SK-N-MC (cell line): ENCODE results near the gene SSBP2.
"Not testable (repeated sequence)": the region's sequence is repeated elsewhere in the genome, so short reads cannot be mapped to it uniquely, and the experiment has no call there.

Experiments used
- DNase-seq: peaks from one replicate; pipeline ENCODE4 v3.0.0-alpha.2; 2011; ENCODE audit warnings: low read depth, low spot score
- H3K27ac ChIP-seq: fragments of 200-600 bp; sonication (generic); 2 replicates; pipeline ENCODE4 v1.5.1; 2016; ENCODE audit warnings: mixed run types
- H3K36me3 ChIP-seq: fragments of 200-600 bp; sonication (generic); 2 replicates; pipeline ENCODE4 v1.6.1; 2017; ENCODE audit warnings: antibody characterized with exemption, low read length, mixed read lengths; ENCODE audit not compliant: insufficient read depth
- H3K4me3 ChIP-seq: fragments of 200-600 bp; sonication (generic); 2 replicates; pipeline ENCODE4 v1.5.1; 2016
- H3K9ac ChIP-seq: fragments of 200-600 bp; sonication (generic); 2 replicates; pipeline ENCODE4 v1.8.0; 2017; ENCODE audit warnings: mixed run types, mixed read lengths; ENCODE audit not compliant: insufficient read length
- H3K9me3 ChIP-seq: fragments of 200-600 bp; sonication (generic); 2 replicates; pipeline ENCODE4 v1.6.1; 2017; ENCODE audit warnings: low read depth, mild to moderate bottlenecking, antibody characterized with exemption, low read length, moderate library complexity, mixed read lengths
- EZH2 ChIP-seq: fragments of 200-600 bp; sonication (generic); IDR thresholded peaks from one replicate; pipeline ENCODE4 v1.6.1; 2017; ENCODE audit warnings: antibody characterized with exemption
- FOXP2 ChIP-seq: optimal IDR thresholded peaks from 2 replicates; pipeline ENCODE3; 2011; ENCODE audit warnings: mild to moderate bottlenecking, moderate library complexity; ENCODE audit not compliant: insufficient read depth; ENCODE audit errors: extremely low read length, control extremely low read depth
- POLR2AphosphoS5 ChIP-seq: IDR thresholded peaks from 2 replicates; pipeline ENCODE4 v1.6.1; 2012; ENCODE audit warnings: mild to moderate bottlenecking, low read depth, low read length, borderline replicate concordance

The SSBP2 gene

DNA sequence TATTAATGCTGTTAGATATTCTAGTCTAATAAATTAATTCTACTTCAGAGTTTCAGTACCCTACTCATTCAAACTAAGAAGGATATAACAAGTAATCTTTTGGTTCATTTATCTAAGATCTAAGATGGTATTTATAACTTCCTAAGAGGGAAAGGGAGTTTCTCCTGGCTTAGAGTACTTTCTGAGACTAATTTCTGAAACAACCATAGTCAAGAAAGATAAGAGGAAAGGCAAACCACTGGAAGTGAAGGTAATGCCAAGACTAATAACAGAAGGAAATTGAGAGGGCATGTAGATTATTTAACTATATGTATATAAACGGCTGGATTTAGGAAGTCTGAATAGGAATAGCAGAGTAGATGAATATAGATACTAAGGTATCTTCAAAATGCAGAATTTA is 244.5 kb downstream of the SSBP2 start:
- TF ChIP-seq FOXP2 (no peak), POLR2AphosphoS5 (no peak), EZH2 (no peak)
- no peak overlapping the region for H3K4me3 ChIP-seq
- DNase-seq, result no peak
- no peaks in the 10 kb centered on the region for H3K9me3 ChIP-seq
- H3K9ac ChIP-seq, result peak overlapping the region; percentile 26
- no peaks in the 10 kb centered on the region for H3K36me3 ChIP-seq
- no peak overlapping the region for H3K27ac ChIP-seq

DNA sequence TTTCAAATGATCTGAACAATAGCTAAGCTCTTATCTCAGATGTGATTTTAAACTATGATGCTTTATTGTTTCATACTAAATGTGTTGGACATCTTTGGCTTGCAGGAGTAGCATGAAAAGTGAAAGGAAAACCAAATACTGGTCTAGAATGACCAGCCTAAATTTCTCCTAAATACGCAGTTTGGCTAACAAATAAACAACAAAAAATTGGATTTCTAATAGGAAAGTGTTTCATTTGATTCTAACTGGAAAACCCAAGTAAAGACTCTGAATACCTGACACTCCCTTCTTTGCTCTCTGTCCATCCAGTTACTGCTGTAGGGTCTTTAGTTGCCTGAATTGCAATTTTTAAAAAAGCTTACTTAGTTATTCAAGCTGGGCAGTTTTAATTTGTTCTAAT is 245.2 kb downstream of the SSBP2 start:
- DNase-seq, result no peak
- H3K27ac ChIP-seq, result no peak overlapping the region
- H3K9ac ChIP-seq, result no peak overlapping the region
- TF ChIP-seq POLR2AphosphoS5 (no peak), FOXP2 (no peak), EZH2 (no peak)
- H3K9me3 ChIP-seq, result no peaks in the 10 kb centered on the region
- H3K4me3 ChIP-seq, result no peak overlapping the region
- no peaks in the 10 kb centered on the region for H3K36me3 ChIP-seq

DNA sequence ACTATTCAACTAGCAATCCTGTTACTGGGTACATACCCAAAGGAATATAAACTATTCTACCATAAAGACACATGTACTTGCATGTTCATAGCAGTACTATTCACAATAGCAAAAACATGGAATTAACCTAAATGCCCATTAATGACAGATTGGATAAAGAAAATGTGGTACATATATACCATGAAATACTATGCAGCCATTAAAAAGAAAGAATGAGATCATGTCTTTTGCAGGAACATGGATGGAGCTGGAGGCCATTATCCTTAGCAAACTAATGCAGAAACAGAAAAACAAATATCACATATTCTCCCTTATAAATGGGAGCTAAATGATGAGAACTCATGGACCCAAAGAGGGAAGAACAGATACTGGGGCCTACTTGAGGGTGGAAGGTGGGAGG is 247.3 kb downstream of the SSBP2 start:
- not testable (repeated sequence) for H3K27ac ChIP-seq, H3K4me3 ChIP-seq, H3K9ac ChIP-seq, H3K9me3 ChIP-seq, DNase-seq, H3K36me3 ChIP-seq

DNA sequence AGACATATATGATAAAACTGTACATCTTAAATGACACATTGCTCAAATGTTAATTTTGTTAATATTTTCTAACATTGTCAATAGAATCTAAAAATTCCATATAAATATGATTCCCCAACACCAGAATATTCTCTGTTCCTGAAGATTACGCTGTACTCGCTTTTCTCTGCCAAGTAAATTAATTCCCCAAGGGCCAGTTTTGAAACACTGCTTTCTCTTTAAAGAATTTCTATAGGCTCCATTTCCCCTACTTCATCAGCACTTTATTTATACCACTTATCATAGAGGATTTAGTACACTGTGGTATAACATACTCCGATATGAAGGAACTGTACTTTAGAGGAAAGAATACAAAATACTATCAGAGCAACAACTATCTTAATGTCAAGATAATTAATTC is 255.6 kb downstream of the SSBP2 start:
- H3K9me3 ChIP-seq, result no peaks in the 10 kb centered on the region
- no peak for TF ChIP-seq FOXP2
- TF ChIP-seq EZH2, result no peak
- TF ChIP-seq POLR2AphosphoS5, result no peak
- H3K27ac ChIP-seq, result 0 out of 2 replicates have a peak overlapping the region, but pooled peaks have one; percentile 9
- H3K36me3 ChIP-seq, result no peaks in the 10 kb centered on the region
- peak; percentile 66 for DNase-seq
- H3K9ac ChIP-seq, result no peak overlapping the region
- H3K4me3 ChIP-seq, result no peak overlapping the region

DNA sequence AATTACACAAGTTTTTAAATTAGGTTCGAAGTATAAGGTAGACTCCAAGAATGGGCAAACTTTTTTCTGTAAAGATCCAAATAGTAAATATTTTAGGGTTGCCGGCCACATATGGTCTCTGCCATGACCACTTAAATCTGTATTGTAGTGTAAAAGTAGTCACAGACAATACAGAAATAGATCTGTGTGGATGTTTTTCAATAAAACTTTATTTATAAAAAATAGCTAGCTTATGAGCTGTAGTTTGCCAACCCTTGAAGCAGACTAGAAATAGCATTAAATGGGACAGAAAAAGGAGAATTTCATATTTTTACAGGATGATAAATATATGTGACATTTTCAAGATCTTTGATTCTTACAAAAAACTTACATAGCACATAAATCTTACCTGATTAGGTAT is 262.0 kb downstream of the SSBP2 start:
- no peak for DNase-seq
- no peak for TF ChIP-seq POLR2AphosphoS5
- TF ChIP-seq FOXP2, result no peak
- TF ChIP-seq EZH2, result no peak
- H3K9me3 ChIP-seq, result no peaks in the 10 kb centered on the region
- no peak overlapping the region for H3K27ac ChIP-seq
- no peaks in the 10 kb centered on the region for H3K36me3 ChIP-seq
- no peak overlapping the region for H3K9ac ChIP-seq
- no peak overlapping the region for H3K4me3 ChIP-seq

DNA sequence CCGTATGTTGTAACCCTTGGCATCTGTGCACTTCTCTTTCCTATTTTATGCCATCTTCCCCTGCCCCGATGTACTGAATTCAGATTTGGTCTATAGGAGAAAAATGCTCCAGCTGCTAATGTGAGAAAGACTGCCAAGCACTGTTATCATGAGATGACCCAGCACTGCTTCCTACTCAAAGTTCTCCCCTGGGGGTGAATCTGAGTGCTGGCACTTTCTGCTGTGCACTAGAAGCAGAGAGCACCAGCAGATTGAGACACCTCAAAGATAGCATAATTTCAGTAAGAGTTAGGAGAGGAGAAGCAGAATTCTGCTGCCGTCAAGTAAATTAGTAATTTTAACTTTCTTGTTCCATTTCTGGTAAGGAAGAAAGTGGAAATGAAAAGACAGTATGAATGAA is 264.2 kb downstream of the SSBP2 start:
- no peak overlapping the region for H3K27ac ChIP-seq
- H3K4me3 ChIP-seq, result no peak overlapping the region
- H3K36me3 ChIP-seq, result no peaks in the 10 kb centered on the region
- no peak for DNase-seq
- TF ChIP-seq POLR2AphosphoS5 (no peak), FOXP2 (no peak), EZH2 (no peak)
- H3K9me3 ChIP-seq, result no peaks in the 10 kb centered on the region
- H3K9ac ChIP-seq, result no peak overlapping the region

DNA sequence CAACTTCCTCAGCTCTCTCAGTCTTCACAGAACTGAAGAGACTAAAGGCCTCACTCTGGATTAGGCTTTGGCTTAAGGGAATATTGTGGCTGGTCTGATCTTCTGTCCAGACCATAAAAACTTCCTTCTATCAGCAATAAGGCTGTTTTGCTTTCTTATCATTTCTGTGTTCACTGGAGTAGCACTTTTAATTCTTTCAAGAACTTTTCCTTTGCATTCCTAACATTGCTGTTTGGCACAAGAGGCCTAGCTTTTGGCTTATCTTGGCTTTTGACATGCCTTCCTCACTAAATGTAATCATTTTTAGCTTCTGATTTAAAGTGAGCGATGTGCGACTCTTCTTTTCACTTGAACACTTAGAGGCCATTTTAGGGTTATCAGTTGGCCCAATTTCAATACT is 268.3 kb downstream of the SSBP2 start:
- Histone ChIP-seq H3K27ac (no peak overlapping the region), H3K9me3 (no peaks in the 10 kb centered on the region), H3K36me3 (no peaks in the 10 kb centered on the region), H3K4me3 (no peak overlapping the region), H3K9ac (no peak overlapping the region)
- DNase-seq, result no peak
- TF ChIP-seq POLR2AphosphoS5 (no peak), FOXP2 (no peak), EZH2 (no peak)

DNA sequence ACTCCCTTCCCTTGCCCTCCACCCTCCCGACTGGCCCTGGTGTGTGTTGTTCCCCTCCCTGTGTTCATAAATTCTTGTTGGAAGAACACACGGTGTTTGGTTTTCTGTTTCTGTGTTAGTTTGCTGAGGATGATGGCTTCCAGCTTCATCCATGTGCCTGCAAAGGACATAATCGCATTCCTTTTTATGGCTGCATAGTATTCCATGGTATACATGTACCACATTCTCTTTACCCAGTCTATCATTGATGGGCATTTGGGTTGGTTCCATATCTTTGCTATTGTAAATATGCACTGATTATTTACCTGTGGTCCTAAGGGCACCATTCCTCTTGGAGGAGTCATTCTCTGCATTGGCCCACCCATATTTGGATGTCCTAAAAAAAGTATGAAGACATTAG is 277.5 kb downstream of the SSBP2 start:
- not testable (repeated sequence) for DNase-seq, H3K9me3 ChIP-seq, H3K4me3 ChIP-seq, H3K9ac ChIP-seq, H3K27ac ChIP-seq, H3K36me3 ChIP-seq

DNA sequence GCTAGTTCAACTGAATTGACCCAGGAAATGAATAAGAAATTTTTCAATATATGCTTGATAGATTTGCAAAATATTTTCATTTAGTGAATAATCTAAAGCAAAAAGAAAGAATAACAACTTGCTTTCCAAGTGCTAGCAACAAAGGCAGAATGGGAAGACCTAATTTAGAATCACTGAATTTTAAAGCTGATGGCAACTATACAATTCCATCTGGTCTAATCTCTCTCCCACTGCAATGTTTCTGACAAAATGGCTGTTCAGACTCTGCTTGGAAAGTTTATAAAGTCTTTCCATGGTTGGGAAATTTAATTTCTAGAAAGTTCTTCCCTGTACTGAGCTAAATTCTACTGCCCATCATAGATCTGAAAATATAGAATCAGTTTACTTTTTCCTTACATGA is 281.2 kb downstream of the SSBP2 start:
- no peak overlapping the region for H3K4me3 ChIP-seq
- no peak overlapping the region for H3K9ac ChIP-seq
- TF ChIP-seq POLR2AphosphoS5, result no peak
- TF ChIP-seq FOXP2, result no peak
- TF ChIP-seq EZH2, result no peak
- DNase-seq, result no peak
- H3K36me3 ChIP-seq, result peaks cover 10% of the 10 kb centered on the region
- H3K9me3 ChIP-seq, result no peaks in the 10 kb centered on the region
- no peak overlapping the region for H3K27ac ChIP-seq
